ENCODE data around the gene LRRC17.

Gene LRRC17

GRCh38 chr7:102890292-102890970 lies 22.4 kb upstream of the LRRC17 start:
- Histone ChIP-seq H3K9ac (ENCODE audit: low read length) (no peak overlapping the region), H3K4me1 (ENCODE audit: insufficient read depth, low read length, severe bottlenecking) (no peaks in the 10 kb centered on the region), H4K20me1 (ENCODE audit: insufficient read depth, low read length) (no peaks in the 10 kb centered on the region), H3K4me2 (ENCODE audit: low read length) (no peak overlapping the region), H3F3A (ENCODE audit: insufficient read depth, low read length) (no peaks in the 10 kb centered on the region), H3K9me3 (ENCODE audit: low read length) (peaks cover 7% of the 10 kb centered on the region), H3K27ac (ENCODE audit: low read depth, low read length, poor library complexity, severe bottlenecking) (no peak overlapping the region), H2AFZ (ENCODE audit: low read length) (no peak overlapping the region), H3K79me2 (ENCODE audit: insufficient read depth, low read length) (no peaks in the 10 kb centered on the region), H3K9me2 (ENCODE audit: low read depth, low read length) (no peaks in the 10 kb centered on the region), H3K27me3 (ENCODE audit: insufficient read depth, low read length) (no peaks in the 10 kb centered on the region), H3K36me3 (ENCODE audit: insufficient read depth, low read length) (no peaks in the 10 kb centered on the region), H3K4me3 (ENCODE audit: low read depth, low read length, poor library complexity, severe bottlenecking) (no peak overlapping the region)
- TF ChIP-seq CTCF (IDR thresholded peaks at IDR 0.05; ENCODE audit: low read length) = no peak
- TF ChIP-seq EZH2 (IDR thresholded peaks at IDR 0.05; ENCODE audit: borderline replicate concordance, low read length) = no peak

DNA sequence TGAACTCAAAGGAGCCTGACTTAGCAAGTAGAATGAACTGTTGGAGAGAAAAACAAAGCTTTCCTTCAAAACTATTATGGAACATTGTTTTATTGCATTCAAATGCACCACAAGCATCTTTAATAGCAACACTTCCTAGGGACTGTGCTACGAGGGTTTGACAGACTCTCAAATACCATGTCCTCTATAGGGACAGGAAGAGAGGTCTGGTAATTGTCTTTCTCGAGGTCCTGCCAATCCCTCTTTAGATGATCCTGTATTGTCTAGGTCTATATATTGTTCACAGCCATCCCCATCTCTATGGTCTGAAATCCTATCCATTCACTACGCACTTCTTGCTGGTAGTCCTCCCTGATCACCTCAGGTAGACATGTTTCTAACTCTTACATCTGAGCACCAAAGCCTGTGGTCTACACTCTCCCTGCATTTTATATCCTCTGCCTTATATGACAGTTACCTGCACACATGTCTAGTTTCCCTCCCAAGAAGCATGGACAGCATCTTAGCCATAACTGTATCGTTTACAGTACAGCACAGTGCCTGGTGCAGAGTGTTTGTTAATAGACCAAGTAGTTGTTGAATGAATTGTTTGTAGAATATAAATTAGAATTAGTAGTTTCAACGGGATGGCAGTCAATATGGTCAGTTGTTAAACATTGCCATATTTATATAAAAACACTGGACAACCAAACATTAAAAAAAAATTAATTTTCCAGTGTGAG lies 21.7 kb upstream of the LRRC17 start:
- Histone ChIP-seq H3K36me3 (ENCODE audit: insufficient read depth, low read length) (no peaks in the 10 kb centered on the region), H3K9me3 (ENCODE audit: low read length) (no peaks in the 10 kb centered on the region; the same call in 1 of the 2 replicates), H3K79me2 (ENCODE audit: insufficient read depth, low read length) (no peaks in the 10 kb centered on the region), H2AFZ (ENCODE audit: low read length) (no peak overlapping the region), H3K27me3 (ENCODE audit: insufficient read depth, low read length) (no peaks in the 10 kb centered on the region), H3K27ac (ENCODE audit: low read depth, low read length, poor library complexity, severe bottlenecking) (no peak overlapping the region), H3K4me3 (ENCODE audit: low read depth, low read length, poor library complexity, severe bottlenecking) (no peak overlapping the region), H3F3A (ENCODE audit: insufficient read depth, low read length) (no peaks in the 10 kb centered on the region), H4K20me1 (ENCODE audit: insufficient read depth, low read length) (no peaks in the 10 kb centered on the region), H3K9me2 (ENCODE audit: low read depth, low read length) (no peaks in the 10 kb centered on the region), H3K9ac (ENCODE audit: low read length) (no peak overlapping the region), H3K4me2 (ENCODE audit: low read length) (no peak overlapping the region), H3K4me1 (ENCODE audit: insufficient read depth, low read length, severe bottlenecking) (no peaks in the 10 kb centered on the region)
- TF ChIP-seq CTCF (IDR thresholded peaks at IDR 0.05; ENCODE audit: low read length) (no peak), EZH2 (IDR thresholded peaks at IDR 0.05; ENCODE audit: borderline replicate concordance, low read length) (no peak)

DNA sequence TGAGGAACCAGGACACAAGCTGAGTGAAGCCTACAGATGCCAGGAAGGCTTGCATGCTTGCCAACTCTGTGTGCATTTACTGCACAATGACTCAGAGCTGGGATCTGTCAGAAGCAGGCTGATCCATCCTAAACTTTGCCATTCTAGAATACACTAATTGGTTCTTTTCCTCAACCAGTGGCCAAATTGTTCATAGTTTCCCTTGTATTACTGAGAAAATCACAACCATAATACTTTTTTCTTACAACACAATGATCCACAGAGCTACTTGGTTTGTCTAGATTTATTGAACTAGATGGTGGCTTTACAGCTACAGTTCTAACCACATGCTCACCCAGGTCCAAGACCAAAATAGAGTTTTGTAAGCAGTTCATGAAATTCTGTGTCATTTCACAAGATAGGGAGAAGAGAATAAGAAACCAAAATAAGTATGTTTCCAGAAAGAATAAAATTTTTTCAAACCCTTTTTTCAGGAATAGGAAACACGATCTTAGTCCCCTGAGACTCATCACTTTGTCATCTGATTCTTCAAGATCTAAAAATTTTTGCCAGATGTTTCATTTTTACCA lies 21.0 kb upstream of the LRRC17 start:
- Histone ChIP-seq H3K27ac (ENCODE audit: low read depth, low read length, poor library complexity, severe bottlenecking) (no peak overlapping the region), H3K9ac (ENCODE audit: low read length) (no peak overlapping the region), H2AFZ (ENCODE audit: low read length) (no peak overlapping the region), H3K27me3 (ENCODE audit: insufficient read depth, low read length) (no peaks in the 10 kb centered on the region), H3K9me3 (ENCODE audit: low read length) (no peaks in the 10 kb centered on the region), H3K36me3 (ENCODE audit: insufficient read depth, low read length) (no peaks in the 10 kb centered on the region), H3K4me3 (ENCODE audit: low read depth, low read length, poor library complexity, severe bottlenecking) (no peak overlapping the region), H3K4me2 (ENCODE audit: low read length) (no peak overlapping the region), H3K79me2 (ENCODE audit: insufficient read depth, low read length) (no peaks in the 10 kb centered on the region), H3F3A (ENCODE audit: insufficient read depth, low read length) (no peaks in the 10 kb centered on the region), H3K4me1 (ENCODE audit: insufficient read depth, low read length, severe bottlenecking) (no peaks in the 10 kb centered on the region), H3K9me2 (ENCODE audit: low read depth, low read length) (no peaks in the 10 kb centered on the region), H4K20me1 (ENCODE audit: insufficient read depth, low read length) (no peaks in the 10 kb centered on the region)
- TF ChIP-seq CTCF (IDR thresholded peaks at IDR 0.05; ENCODE audit: low read length) (no peak), EZH2 (IDR thresholded peaks at IDR 0.05; ENCODE audit: borderline replicate concordance, low read length) (no peak)
